Trophoblast cell (in vitro differentiated cells and primary cell): ENCODE measurements around the gene CENPO.

Source experiments
- DNase-seq, 2 donors: peaks; one replicate each; pipeline ENCODE4 v3.0.0-alpha.2; 2016
- H2AFZ ChIP-seq: 2 replicates; pipeline ENCODE4 v1.6.1; 2013; ENCODE audit warnings: low read length, moderate library complexity, mild to moderate bottlenecking; ENCODE audit not compliant: insufficient read depth, poor library complexity
- H2AK5ac ChIP-seq: 2 replicates; pipeline ENCODE4 v1.6.1; 2013; ENCODE audit warnings: mild to moderate bottlenecking, low read length
- H2BK120ac ChIP-seq: 2 replicates; pipeline ENCODE4 v1.6.1; 2013; ENCODE audit warnings: low read length, mild to moderate bottlenecking, moderate library complexity; ENCODE audit not compliant: insufficient read depth, poor library complexity
- H2BK12ac ChIP-seq: 2 replicates; pipeline ENCODE4 v1.6.1; 2013; ENCODE audit warnings: mild to moderate bottlenecking, low read length, moderate library complexity
- H2BK5ac ChIP-seq: 2 replicates; pipeline ENCODE4 v1.6.1; 2013; ENCODE audit warnings: low read length, low read depth, moderate library complexity, mild to moderate bottlenecking; ENCODE audit not compliant: poor library complexity
- H3K14ac ChIP-seq: 2 replicates; pipeline ENCODE4 v1.6.1; 2013; ENCODE audit warnings: mild to moderate bottlenecking, low read length
- H3K18ac ChIP-seq: 2 replicates; pipeline ENCODE4 v1.6.1; 2013; ENCODE audit warnings: mild to moderate bottlenecking, low read length
- H3K23ac ChIP-seq: 2 replicates; pipeline ENCODE4 v1.6.1; 2013; ENCODE audit warnings: low read length
- H3K27ac ChIP-seq: 2 replicates; pipeline ENCODE4 v1.5.1; 2013; ENCODE audit warnings: low read depth, mild to moderate bottlenecking, inconsistent platforms, low read length, moderate library complexity
- H3K27me3 ChIP-seq: 2 replicates; pipeline ENCODE4 v1.6.1; 2013; ENCODE audit warnings: inconsistent platforms, mild to moderate bottlenecking, low read length, moderate library complexity; ENCODE audit not compliant: insufficient read depth
- H3K36me3 ChIP-seq, 2 experiments: 1 replicate in 1 of 2; 2 replicates in 1 of 2; pipeline ENCODE4 v1.6.1; 2013; ENCODE audit warnings: low read length in 2 of 2, mild to moderate bottlenecking in 2 of 2, moderate library complexity in 1 of 2; ENCODE audit not compliant: insufficient read depth in 2 of 2, control insufficient read depth in 1 of 2
- H3K4ac ChIP-seq: 2 replicates; pipeline ENCODE4 v1.6.1; 2013; ENCODE audit warnings: low read depth, mild to moderate bottlenecking, low read length, moderate library complexity
- H3K4me1 ChIP-seq, 2 experiments: 1 replicate in 1 of 2; 2 replicates in 1 of 2; pipeline ENCODE4 v1.6.1; 2013; ENCODE audit warnings: low read length in 2 of 2, mild to moderate bottlenecking in 2 of 2, moderate library complexity in 1 of 2; ENCODE audit not compliant: insufficient read depth in 2 of 2, control insufficient read depth in 1 of 2
- H3K4me2 ChIP-seq: 2 replicates; pipeline ENCODE4 v1.6.1; 2013; ENCODE audit warnings: inconsistent platforms, mild to moderate bottlenecking, low read length, moderate library complexity
- H3K4me3 ChIP-seq: 2 replicates; pipeline ENCODE4 v1.5.1; 2013; ENCODE audit warnings: mild to moderate bottlenecking, low read depth, low read length, inconsistent platforms
- H3K79me1 ChIP-seq: one replicate; pipeline ENCODE4 v1.6.1; 2013; ENCODE audit warnings: low read length
- H3K79me2 ChIP-seq: 2 replicates; pipeline ENCODE4 v1.6.1; 2013; ENCODE audit warnings: low read length, mild to moderate bottlenecking; ENCODE audit not compliant: control insufficient read depth, insufficient read depth, poor library complexity
- H3K9ac ChIP-seq: 2 replicates; pipeline ENCODE4 v1.6.1; 2013; ENCODE audit warnings: mild to moderate bottlenecking, low read length
- H3K9me3 ChIP-seq: 2 replicates; pipeline ENCODE4 v1.6.1; 2013; ENCODE audit warnings: low read depth, mild to moderate bottlenecking, control low read depth, inconsistent platforms, low read length; ENCODE audit not compliant: insufficient read depth
- H4K12ac ChIP-seq: 2 replicates; pipeline ENCODE4 v1.6.1; 2013; ENCODE audit warnings: low read depth, mild to moderate bottlenecking, low read length, moderate library complexity
- H4K8ac ChIP-seq: 2 replicates; pipeline ENCODE4 v1.6.1; 2013; ENCODE audit warnings: low read depth, mild to moderate bottlenecking, low read length, moderate library complexity
- H4K91ac ChIP-seq: one replicate; pipeline ENCODE4 v1.6.1; 2013; ENCODE audit warnings: low read depth, mild to moderate bottlenecking, low read length, moderate library complexity
- WGBS: extraction: QIAGEN DNeasy Blood & Tissue Kit; methylation state at CpG from one replicate; pipeline ENCODE4 v1.1.7; 2013; ENCODE audit warnings: missing lambda C conversion rate; ENCODE audit not compliant: insufficient read length, insufficient coverage; ENCODE audit errors: extremely low coverage; 5-methylcytosine and 5-hydroxymethylcytosine counted together

The CENPO gene

GRCh38 chr2:24826773-24827145, 33.5 kb downstream of the CENPO start:
- Histone ChIP-seq H2AK5ac (no peak overlapping the region), H3K9ac (no peak overlapping the region), H3K27ac (no peak overlapping the region), H2AFZ (no peak overlapping the region), H3K4me1 (no peaks in the 10 kb centered on the region), H2BK5ac (no peak overlapping the region), H3K14ac (no peak overlapping the region), H3K79me2 (no peaks in the 10 kb centered on the region), H3K4ac (no peak overlapping the region), H3K4me2 (no peak overlapping the region), H3K4me3 (no peak overlapping the region), H3K36me3 (peaks cover 5 to 6% of the 10 kb centered on the region in 2 experiments), H3K9me3 (no peaks in the 10 kb centered on the region), H3K27me3 (no peaks in the 10 kb centered on the region), H4K8ac (no peak overlapping the region), H3K23ac (no peak overlapping the region), H2BK12ac (no peak overlapping the region), H2BK120ac (no peak overlapping the region), H4K12ac (no peak overlapping the region), H3K18ac (no peak overlapping the region), H3K79me1 (no peaks in the 10 kb centered on the region), H4K91ac (no peak overlapping the region)
- no CpG with 5 or more reads among the region's 5 CpGs for WGBS
- DNase-seq = no peak

DNA sequence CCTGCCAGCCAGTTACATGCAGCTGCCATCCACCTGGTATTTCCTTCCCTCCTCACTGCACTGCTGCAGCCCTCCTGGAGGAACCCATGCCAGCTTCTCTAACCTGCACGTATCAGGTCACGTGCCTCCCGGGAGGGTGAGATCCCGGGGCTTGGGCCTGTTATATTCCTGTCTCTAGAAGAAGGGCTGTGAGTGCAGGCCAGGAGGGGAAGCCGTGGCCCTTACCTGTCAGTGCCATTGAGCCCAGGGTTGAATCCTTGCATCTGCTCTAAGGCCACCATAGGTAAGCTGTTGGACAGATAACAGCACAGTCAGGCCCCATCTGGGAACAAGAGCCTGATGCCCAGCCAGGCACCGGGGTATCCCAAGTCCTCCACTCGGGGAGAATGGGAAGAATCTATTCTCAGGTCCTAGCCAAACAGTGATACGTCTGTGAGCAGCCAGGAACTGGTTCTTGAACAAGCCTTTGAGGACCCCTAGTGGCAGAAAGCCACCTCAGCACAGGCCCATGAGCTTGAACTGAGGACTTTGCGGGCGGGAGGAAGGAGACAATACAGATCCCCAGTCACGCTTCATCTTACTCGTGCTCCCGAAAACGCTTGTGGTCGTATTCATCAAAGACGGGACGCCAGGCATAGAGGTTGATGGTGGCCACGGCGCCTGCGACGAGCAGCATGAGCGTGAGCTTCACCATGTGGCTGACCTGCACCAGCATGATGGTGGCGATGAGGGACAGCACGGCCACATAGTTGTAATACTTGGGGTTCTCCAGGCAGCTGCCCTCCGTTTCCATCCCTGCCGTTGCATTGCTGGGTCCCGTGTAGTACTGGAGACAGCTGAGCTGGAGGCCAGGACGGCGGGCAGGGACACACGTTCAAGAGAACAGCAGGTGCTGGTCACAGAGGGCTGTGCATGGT, 34.4 kb downstream of the CENPO start:
- no peak overlapping the region for H4K91ac ChIP-seq
- no peak overlapping the region for H2BK120ac ChIP-seq
- H3K36me3 ChIP-seq = peaks cover 5 to 6% of the 10 kb centered on the region in 2 experiments
- H3K23ac ChIP-seq = no peak overlapping the region
- no peak overlapping the region for H4K8ac ChIP-seq
- no peak overlapping the region for H3K27ac ChIP-seq
- H3K79me1 ChIP-seq = no peaks in the 10 kb centered on the region
- no peak overlapping the region for H3K14ac ChIP-seq
- H3K4ac ChIP-seq = no peak overlapping the region
- H3K18ac ChIP-seq = no peak overlapping the region
- no peaks in the 10 kb centered on the region for H3K4me1 ChIP-seq
- no peaks in the 10 kb centered on the region for H3K79me2 ChIP-seq
- no peak overlapping the region for H2BK12ac ChIP-seq
- DNase-seq = peak; percentile 76 to 89
- H2AK5ac ChIP-seq = no peak overlapping the region
- no CpG with 5 or more reads among the region's 30 CpGs for WGBS
- H2AFZ ChIP-seq = no peak overlapping the region
- H2BK5ac ChIP-seq = no peak overlapping the region
- no peak overlapping the region for H4K12ac ChIP-seq
- no peak overlapping the region for H3K9ac ChIP-seq
- no peak overlapping the region for H3K4me2 ChIP-seq
- H3K27me3 ChIP-seq = no peaks in the 10 kb centered on the region
- H3K9me3 ChIP-seq = peaks cover 1% of the 10 kb centered on the region
- H3K4me3 ChIP-seq = no peak overlapping the region

GRCh38 chr2:24828238-24828996, 35.2 kb downstream of the CENPO start:
- Histone ChIP-seq H3K23ac (no peak overlapping the region), H4K8ac (no peak overlapping the region), H4K91ac (no peak overlapping the region), H2BK120ac (no peak overlapping the region), H3K4me1 (no peaks in the 10 kb centered on the region), H3K9ac (no peak overlapping the region), H3K27ac (no peak overlapping the region), H3K79me2 (no peaks in the 10 kb centered on the region), H3K27me3 (no peaks in the 10 kb centered on the region), H3K18ac (no peak overlapping the region), H2BK5ac (no peak overlapping the region), H3K79me1 (no peaks in the 10 kb centered on the region), H3K4me2 (no peak overlapping the region), H2BK12ac (no peak overlapping the region), H3K9me3 (peaks cover 1% of the 10 kb centered on the region), H3K4me3 (no peak overlapping the region), H4K12ac (no peak overlapping the region), H2AK5ac (no peak overlapping the region), H3K36me3 (peaks cover 3 to 4% of the 10 kb centered on the region in 2 experiments), H3K4ac (no peak overlapping the region), H2AFZ (no peak overlapping the region), H3K14ac (no peak overlapping the region)
- no peak for DNase-seq
- WGBS = no CpG with 5 or more reads among the region's 17 CpGs

GRCh38 chr2:24830351-24830750, 37.1 kb downstream of the CENPO start:
- Histone ChIP-seq H4K8ac (no peak overlapping the region), H2BK5ac (no peak overlapping the region), H3K27me3 (no peaks in the 10 kb centered on the region), H2BK120ac (no peak overlapping the region), H4K12ac (no peak overlapping the region), H3K79me1 (no peaks in the 10 kb centered on the region), H3K4me1 (no peaks in the 10 kb centered on the region), H3K18ac (no peak overlapping the region), H3K36me3 (no peaks in the 10 kb centered on the region), H3K27ac (no peak overlapping the region), H2BK12ac (no peak overlapping the region), H2AK5ac (no peak overlapping the region), H3K9ac (no peak overlapping the region), H3K9me3 (peaks cover 1% of the 10 kb centered on the region), H3K79me2 (no peaks in the 10 kb centered on the region), H4K91ac (no peak overlapping the region), H2AFZ (no peak overlapping the region), H3K23ac (no peak overlapping the region), H3K4ac (no peak overlapping the region), H3K14ac (no peak overlapping the region), H3K4me3 (no peak overlapping the region), H3K4me2 (no peak overlapping the region)
- WGBS = no CpG with 5 or more reads among the region's 5 CpGs
- peak; percentile 14 to 53 for DNase-seq
